Stimulated activated naive CD8-positive, alpha-beta T cell treated with anti-CD3 and anti-CD28 coated beads, Interleukin-15, amount 100 ng/mL, for 72 hours (primary cell): ENCODE data around the gene SLC43A2.
A peak's percentile ranks its signal among the peaks of the same experiment; 100 is the strongest.

ENCODE experiments used
- ATAC-seq: fragments of 150-1000 bp; cut with Tn5 transposase; 2 replicates; pipeline ENCODE4 v1.10.0; 2021; ENCODE audit warnings: mild to moderate bottlenecking, moderate library complexity
- DNase-seq, 2 donors: peaks; one replicate each; pipeline ENCODE4 v3.0.0; 2021 to 2022
- H3K27ac Mint-ChIP-seq, 2 donors: one replicate each; pipeline ENCODE4 v1.8.0; 2022; ENCODE audit warnings: mild to moderate bottlenecking in 2 of 2, mixed read lengths in 2 of 2, moderate library complexity in 2 of 2
- H3K27me3 Mint-ChIP-seq: one replicate; pipeline ENCODE4 v1.8.0; 2022; ENCODE audit warnings: mixed read lengths
- H3K4me1 Mint-ChIP-seq: one replicate; pipeline ENCODE4 v1.8.0; 2022; ENCODE audit warnings: mild to moderate bottlenecking, mixed read lengths
- H3K4me3 Mint-ChIP-seq, 2 donors: one replicate each; pipeline ENCODE4 v1.8.0; 2022; ENCODE audit warnings: mild to moderate bottlenecking in 2 of 2, mixed read lengths in 2 of 2, moderate library complexity in 1 of 2
- H3K9me3 Mint-ChIP-seq, 2 donors: one replicate each; pipeline ENCODE4 v1.8.0; 2022; ENCODE audit warnings: mixed read lengths in 2 of 2

SLC43A2 gene

DNA sequence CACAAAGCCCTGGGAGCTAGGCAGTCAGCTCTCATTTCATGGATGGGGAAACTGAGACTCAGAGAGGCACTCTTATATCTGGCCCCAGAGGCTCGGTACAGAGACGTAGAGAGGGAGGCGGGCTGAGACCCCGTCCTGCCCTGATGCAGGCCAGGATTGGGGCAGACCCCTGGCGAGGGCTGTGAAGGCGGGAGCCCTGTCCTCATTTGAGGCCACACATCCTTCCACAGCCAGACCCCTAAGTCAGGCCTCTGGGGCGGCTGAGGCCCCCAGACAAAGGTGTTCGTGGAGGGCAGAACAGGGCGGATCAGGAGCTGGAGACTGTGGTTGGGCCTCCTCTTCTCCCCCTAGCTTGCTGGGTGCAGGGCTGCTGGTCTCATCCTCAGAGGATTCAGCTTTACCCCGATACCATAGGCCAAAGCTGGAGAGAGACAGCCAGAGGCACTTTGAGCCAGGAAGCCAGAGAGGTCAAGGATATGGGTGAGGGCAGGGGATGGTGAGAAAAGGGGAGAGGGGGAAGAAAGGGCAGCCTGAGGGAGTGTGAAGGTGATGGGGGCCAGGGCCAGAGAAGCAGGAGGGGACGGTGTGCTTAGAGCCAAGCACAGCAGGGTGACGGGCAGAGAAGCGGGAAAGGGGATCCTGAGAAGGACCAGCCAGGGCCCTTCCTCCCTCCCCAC is 17.7 kb upstream of the SLC43A2 start:
- H3K4me1 Mint-ChIP-seq, result peaks cover 64% of the 10 kb centered on the region
- H3K27ac Mint-ChIP-seq, result no peak overlapping the region
- ATAC-seq (no peak), DNase-seq (no peak)
- no peaks in the 10 kb centered on the region for H3K27me3 Mint-ChIP-seq
- H3K9me3 Mint-ChIP-seq, result no peaks in the 10 kb centered on the region
- H3K4me3 Mint-ChIP-seq, result no peak overlapping the region

DNA sequence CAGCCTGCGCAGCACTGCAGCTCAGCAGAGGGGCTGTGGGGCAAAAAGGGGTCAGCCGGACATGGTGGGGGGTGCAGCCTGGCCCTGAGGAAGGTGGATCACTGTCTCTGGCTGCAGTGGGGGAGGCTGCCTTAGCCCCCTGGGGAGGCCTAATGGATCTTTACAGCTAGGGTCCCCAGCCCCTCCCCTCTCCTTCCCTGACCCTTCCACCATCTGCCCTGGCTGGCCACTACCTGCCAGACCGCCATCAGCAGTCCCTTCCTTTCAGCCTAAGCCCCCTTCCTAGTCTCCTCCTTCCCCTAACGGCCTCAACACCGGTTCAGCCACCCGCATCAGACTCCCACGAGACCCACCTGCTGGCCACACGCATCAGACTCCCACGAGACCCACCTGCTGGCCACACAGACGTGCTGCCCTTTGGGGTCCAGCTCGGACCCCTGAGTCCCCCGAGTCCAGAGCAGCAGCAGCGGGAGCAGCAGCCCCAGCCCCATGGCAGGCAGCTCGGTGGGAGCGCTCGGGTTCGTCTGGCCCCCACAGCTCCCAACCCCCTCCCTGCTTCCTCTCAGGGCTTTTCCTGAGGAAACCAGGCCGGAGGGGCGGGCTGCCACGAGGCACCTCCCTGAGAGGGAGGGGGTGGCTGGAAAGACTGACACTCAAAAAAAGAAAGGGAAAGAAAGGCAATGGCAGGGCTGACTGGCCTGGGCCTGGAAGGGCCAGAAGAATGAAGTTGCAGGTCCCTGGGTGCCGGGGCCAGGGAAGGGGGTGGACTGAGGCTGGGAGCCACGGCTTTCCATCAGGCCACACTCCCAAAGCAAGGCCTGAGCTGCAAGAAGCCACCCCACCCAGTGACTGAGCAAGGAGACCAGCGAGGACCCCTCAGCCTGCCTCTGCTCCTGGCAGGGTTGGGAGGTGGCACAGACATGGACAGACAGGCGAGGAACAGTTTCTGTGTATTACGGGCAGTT is 16.9 kb upstream of the SLC43A2 start, which contains the start of gene SCARF1:
Gene SCARF1 (minus strand): TSS at position 526 of the 965 bp plus-strand sequence. CDS start 35 bp downstream, at position 491.
- Mint-ChIP-seq H3K27me3 (no peaks in the 10 kb centered on the region), H3K9me3 (no peaks in the 10 kb centered on the region), H3K27ac (peak within 1 kb of the TSS in 1 of 2 donors; percentile 96), H3K4me1 (peaks cover 60% of the 10 kb centered on the region), H3K4me3 (peak within 1 kb of the TSS; percentile 93 to 95)
- DNase-seq (no peak), ATAC-seq (no peak)

DNA sequence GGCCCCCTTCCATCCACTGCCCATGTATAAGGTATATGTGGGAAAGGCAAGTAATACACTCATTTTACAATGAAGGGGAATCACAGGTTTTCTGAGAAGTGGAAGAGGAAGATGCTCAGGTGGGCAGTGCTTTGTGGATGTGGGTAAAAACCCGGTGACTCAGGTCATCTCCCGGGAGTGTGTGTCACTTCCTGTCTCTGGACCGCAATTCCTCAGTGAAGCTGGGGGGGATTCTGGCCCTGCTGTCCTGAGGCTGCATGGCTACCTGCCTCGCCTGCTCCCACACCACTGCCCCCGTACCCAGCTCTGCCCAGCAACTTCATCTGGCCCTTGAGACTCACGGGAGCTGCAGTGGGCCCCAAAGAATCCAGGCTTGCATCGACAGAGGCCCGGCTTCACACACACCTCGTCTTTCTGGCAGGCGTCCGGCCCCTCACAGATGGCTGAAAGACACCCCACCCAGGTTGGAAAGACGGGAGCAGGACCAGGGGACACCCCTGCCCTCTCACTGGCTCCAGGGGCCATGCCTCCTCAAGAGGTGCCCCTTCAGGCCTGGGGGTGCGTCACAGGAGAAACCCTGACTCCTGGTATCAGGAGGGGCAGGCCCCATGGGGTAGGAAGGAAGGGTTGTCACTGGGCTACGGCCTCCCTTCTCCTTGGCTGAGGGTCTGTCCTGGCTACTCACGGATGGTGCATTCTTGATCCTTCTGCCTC is 16.0 kb upstream of the SLC43A2 start:
- H3K4me3 Mint-ChIP-seq, result peak overlapping the region; percentile 93 to 95
- ATAC-seq (peak; percentile 34), DNase-seq (peak; percentile 33 to 68)
- H3K4me1 Mint-ChIP-seq, result peaks cover 52% of the 10 kb centered on the region
- peak overlapping the region; percentile 89 to 96 for H3K27ac Mint-ChIP-seq
- no peaks in the 10 kb centered on the region for H3K9me3 Mint-ChIP-seq
- no peaks in the 10 kb centered on the region for H3K27me3 Mint-ChIP-seq

DNA sequence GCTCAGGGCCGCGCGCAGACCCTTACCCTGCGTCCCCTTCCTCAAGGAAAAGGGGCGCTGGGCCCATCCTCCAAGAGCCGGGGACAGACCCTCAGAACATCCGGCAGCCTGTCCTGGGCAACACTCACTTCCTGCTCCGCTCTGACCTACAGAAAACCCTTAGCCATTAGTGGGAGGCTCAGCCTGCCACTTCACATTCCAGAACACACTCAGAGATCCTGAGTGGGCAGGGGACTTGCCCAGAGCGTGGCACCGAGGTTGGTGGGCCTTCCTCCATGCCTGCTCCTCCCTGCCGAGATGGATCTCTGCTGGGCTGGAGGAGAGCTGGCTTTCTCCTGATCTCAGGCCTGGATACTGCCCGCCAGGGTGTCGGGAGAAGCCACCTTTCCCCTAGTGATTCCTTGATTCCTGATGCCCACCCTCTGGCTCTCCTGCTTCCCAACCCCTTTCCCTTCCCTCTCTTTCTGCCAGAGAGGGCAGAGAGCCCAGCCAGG is 15.4 kb upstream of the SLC43A2 start:
- Mint-ChIP-seq H3K4me3 (peak overlapping the region; percentile 93 to 95), H3K27ac (peak overlapping the region; percentile 89 to 96), H3K9me3 (no peaks in the 10 kb centered on the region), H3K27me3 (no peaks in the 10 kb centered on the region), H3K4me1 (peaks cover 51% of the 10 kb centered on the region)
- DNase-seq (no peak), ATAC-seq (peak; percentile 10)

DNA sequence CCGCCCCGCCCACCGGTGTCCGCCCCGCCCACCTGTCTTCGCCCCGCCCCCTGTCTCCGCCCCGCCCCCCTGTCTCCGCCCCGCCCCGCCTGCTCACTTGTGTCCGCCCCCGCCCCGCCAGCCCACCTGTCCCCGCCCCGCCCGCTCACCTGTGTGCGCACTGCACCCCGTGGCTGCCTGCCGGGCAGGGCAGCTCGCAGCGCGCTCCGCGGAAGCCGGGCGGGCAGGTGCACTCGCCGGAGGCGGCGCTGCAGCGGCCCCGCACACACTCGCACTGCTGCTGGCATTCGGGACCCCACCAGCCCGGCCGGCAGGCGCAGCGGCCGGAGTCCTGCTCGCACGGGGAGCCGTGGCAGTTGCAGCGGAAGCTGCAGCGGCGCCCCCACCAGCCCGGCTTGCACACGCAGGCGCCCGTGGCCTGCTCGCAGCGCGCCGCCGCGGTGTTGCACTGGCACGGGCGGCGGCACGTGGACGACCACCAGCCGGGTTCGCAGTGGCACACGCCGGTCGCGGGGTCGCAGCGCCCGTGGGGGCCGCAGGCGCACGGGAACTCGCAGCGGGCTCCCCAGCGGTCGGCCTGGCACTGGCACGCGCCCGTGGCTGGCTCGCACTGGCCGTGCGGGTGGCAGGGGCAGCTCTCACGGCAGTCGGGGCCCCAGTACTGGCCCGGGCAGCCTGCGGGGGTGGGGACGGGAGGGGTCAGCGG is 14.8 kb upstream of the SLC43A2 start:
- Mint-ChIP-seq H3K4me3 (peak overlapping the region; percentile 93 to 95), H3K27ac (no peak overlapping the region)
- peak; percentile 27 for ATAC-seq

DNA sequence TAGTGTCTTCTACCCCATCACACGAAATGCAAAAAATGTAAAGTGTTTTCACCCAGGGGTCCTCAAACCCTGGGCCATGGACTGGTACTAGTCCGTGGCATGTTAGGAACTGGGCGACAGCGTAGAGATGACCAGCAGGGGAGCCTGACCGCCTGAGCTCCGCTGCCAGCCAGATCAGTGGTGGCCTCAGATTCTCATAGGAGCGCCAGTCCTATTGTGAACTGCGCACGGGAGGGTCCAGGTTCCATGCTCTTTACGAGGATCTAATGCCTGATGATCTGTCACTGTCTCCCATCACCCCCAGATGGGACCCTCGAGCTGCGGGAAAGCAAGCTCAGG is 12.4 kb upstream of the SLC43A2 start:
- no peak for DNase-seq
- no peak for ATAC-seq
- Mint-ChIP-seq H3K9me3 (no peaks in the 10 kb centered on the region), H3K4me1 (peaks cover 28% of the 10 kb centered on the region), H3K27me3 (no peaks in the 10 kb centered on the region), H3K27ac (peak overlapping the region in 1 of 2 donors; percentile 78), H3K4me3 (no peak overlapping the region)

More for the DNA sequence above, 14.8 kb upstream of the SLC43A2 start:
- Mint-ChIP-seq H3K9me3 (no peaks in the 10 kb centered on the region), H3K4me1 (peaks cover 49% of the 10 kb centered on the region), H3K27me3 (no peaks in the 10 kb centered on the region)
- peak; percentile 52 to 63 for DNase-seq

DNA sequence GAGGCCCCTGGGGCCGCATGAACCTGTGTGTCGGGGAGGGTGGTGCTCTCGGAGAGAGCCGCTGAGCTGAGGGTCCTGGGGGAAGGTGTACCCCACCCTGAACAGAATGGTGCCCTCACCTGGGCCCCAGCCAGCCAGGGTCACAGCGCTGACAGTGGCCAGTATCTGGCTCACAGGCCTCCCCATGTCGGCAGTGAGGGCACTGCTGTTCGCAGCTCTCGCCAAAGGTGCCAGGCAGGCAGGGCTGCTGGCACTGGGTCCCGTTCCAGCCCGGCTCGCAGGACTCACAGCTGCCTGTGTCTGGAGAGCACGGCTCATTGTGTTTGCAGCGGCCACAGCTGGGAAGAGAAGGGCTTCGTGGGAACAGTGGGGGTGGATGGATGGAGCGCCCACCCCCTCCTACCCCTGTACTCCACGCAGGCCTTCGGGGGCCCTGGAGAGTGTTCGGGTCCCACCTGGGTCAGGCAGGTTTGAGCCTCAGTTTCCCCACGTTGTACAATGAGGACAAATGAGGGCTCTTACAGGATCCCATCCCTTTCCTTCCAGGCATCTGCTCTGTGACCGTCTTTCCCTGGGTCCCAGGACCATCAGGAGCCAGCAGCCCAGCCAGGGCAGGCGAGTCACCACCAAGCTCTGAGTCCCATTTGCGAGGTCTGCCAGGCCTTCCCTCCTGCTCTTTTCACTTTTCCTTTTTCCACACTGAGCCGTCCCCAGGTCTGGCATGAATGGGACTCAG is 11.9 kb upstream of the SLC43A2 start:
- peak overlapping the region in 1 of 2 donors; percentile 78 for H3K27ac Mint-ChIP-seq
- ATAC-seq, result no peak

DNA sequence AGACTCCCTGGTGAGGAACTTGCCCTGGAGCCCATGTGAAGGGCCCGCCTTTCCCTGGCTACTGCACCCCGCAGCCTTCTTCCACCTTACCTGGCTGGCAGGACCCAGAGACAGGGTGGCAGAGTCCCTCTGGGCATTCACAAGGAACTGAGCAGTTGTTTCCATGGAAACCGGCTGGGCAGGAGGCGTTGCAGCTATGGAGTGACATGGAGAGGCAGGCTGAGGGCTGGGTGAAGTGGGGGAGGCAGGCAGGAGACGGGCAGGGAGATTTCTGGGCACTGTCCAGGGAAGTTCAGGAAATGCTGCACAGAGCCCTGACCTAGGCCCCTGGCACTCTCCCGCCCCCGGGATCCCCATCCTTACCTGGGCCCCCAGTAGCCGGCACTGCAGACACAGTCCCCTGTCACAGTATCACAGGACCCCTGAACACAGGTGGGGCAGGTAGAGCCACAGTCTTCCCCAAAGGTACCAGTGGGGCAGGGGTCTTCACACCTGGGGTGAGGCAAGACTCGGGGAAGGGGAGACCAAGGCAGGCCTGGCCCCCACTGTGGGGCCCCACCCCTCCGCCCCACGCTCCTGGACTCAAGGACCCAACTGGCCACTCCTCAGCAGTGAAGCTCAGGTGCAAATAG is 11.0 kb upstream of the SLC43A2 start:
- DNase-seq (no peak), ATAC-seq (no peak)
- H3K27ac Mint-ChIP-seq, result no peak overlapping the region
- no peak overlapping the region for H3K4me3 Mint-ChIP-seq
- peaks cover 14% of the 10 kb centered on the region for H3K4me1 Mint-ChIP-seq
- no peaks in the 10 kb centered on the region for H3K9me3 Mint-ChIP-seq
- H3K27me3 Mint-ChIP-seq, result no peaks in the 10 kb centered on the region

More for the DNA sequence above, 11.9 kb upstream of the SLC43A2 start:
- DNase-seq, result no peak
- Mint-ChIP-seq H3K27me3 (no peaks in the 10 kb centered on the region), H3K4me3 (no peak overlapping the region), H3K4me1 (peaks cover 22% of the 10 kb centered on the region), H3K9me3 (no peaks in the 10 kb centered on the region)

DNA sequence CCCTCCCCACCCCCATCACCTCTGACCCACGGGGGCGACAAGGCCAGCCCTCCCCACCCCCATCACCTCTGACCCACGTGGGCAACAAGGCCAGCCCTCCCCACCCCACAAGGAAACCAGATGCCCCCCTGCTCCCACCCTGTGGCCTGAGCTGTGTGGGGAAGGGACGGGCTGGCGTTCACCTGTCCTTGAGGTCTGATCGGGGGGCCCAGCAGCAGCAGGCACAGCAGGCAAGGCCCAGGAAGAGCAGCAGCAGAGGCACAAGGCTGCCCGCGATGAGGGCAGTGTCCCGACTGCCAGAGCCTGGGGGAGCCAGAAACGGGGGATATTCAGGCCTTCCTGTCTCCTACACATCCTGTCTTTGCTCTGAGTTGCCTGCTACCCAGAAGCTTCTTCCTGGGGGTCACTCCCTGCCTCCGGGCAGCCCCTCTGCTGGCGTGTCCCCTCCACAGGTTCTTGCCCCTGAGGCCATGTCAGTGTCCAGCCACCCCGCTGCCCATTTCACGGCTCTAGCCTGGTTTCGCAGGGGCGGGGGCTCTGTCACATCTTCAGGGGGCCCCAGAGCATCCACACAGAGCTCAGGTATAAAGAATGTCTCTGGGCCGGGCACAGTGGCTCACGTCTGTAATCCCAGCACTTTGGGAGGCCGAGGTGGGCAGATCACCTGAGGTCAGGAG is 10.1 kb upstream of the SLC43A2 start:
- Mint-ChIP-seq H3K9me3 (no peaks in the 10 kb centered on the region), H3K27ac (no peak overlapping the region), H3K4me1 (peaks cover 5% of the 10 kb centered on the region), H3K4me3 (no peak overlapping the region), H3K27me3 (no peaks in the 10 kb centered on the region)
- DNase-seq, result no peak
- ATAC-seq, result peak; percentile 27

DNA sequence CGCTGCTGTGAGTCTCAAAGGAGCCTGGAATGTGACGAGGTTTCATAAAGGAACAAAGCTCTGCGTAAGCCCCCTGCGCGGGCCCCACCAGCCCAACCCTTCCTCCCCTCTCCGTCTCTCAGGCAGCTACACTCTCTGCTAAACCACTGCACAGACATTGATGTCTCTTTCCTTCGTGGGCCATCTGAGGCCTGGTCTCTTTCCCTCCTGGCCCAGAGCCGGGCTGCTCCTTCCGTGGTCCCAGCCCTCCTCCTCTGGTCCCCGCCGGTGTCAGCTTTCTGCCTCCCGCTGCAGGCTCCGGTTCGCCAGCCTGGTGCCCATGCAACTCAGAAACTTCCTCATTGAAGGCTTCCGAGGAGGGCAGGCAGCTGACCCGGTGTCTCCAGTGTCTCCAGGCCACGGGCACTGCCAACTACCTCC is 9.5 kb upstream of the SLC43A2 start:
- H3K4me3 Mint-ChIP-seq, result no peak overlapping the region
- no peak for ATAC-seq
- DNase-seq, result no peak
- H3K9me3 Mint-ChIP-seq, result no peaks in the 10 kb centered on the region
- H3K27me3 Mint-ChIP-seq, result no peaks in the 10 kb centered on the region
- H3K4me1 Mint-ChIP-seq, result peaks cover 5% of the 10 kb centered on the region
- H3K27ac Mint-ChIP-seq, result no peak overlapping the region

DNA sequence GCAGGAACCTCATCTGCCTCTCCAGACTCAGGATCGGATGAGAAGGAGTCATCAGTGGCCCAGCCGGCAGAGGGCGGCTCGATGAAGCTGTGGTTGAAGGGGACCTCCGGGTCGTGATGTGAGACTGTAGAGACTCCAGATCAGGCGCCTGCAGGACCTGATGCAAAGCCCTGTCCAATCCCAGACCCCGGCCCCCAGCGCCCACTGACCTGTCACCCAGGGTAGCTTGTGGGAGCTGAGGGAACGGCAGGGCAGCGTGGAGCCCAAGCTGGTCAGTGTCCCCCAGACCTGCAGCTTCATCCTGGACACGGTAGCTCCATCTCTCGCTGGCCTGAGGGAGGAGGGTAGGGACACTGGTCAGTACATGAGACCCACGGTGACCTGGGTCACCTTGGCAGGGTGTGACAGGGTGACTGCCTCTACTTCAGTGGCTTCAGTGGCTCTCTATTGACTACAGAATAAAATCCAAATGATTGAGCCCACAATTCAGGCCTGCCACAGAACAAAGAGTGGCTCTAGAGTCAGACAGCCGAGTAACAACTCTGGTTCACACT is 8.2 kb upstream of the SLC43A2 start:
- no peak for DNase-seq
- H3K27me3 Mint-ChIP-seq, result peaks cover 2% of the 10 kb centered on the region
- H3K4me3 Mint-ChIP-seq, result no peak overlapping the region
- no peaks in the 10 kb centered on the region for H3K9me3 Mint-ChIP-seq
- ATAC-seq, result no peak
- no peak overlapping the region for H3K27ac Mint-ChIP-seq
- H3K4me1 Mint-ChIP-seq, result peaks cover 5% of the 10 kb centered on the region

DNA sequence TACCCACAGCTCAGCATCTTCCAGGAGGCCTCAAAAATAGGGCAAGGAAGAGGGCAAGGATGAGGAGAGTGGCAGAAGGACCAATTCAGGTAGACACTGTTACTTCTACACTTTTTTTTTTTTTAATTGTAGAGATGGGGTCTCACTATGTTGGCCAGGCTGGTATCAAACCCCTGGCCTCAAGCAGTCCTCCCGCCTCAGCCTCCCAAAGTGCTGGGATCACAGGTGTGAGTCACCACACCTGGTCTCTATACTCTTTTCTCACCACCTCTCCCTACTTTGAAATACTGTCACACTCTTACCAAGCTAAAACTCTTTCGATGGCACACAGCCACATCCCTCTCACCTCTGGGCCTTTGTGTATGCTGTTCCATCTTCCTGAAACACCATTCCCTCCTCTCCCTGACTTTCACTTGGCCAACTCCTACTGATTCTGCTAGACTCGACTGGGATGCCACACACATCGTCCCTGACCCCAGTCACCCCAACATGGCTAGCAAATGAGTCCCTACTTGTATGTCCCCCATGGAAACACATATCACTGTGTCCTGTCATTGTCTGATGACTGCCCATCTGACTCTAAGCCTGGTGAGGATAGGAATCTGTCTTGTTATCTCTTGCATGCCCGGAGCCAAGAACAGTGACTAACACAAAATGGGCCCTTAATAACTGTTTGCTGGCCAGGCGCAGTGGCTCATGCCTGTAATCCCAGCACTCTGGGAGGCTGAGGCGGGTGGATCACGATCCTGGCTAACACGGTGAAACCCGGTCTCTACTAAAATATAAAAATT is 7.2 kb upstream of the SLC43A2 start:
- H3K27me3 Mint-ChIP-seq, result peaks cover 11% of the 10 kb centered on the region
- ATAC-seq (no peak), DNase-seq (no peak)
- no peaks in the 10 kb centered on the region for H3K9me3 Mint-ChIP-seq
- no peak overlapping the region for H3K4me3 Mint-ChIP-seq
- peaks cover 3% of the 10 kb centered on the region for H3K4me1 Mint-ChIP-seq
- no peak overlapping the region for H3K27ac Mint-ChIP-seq
